ENCODE results near the gene MAML3.
"Not testable (repeated sequence)": the region's sequence is repeated elsewhere in the genome, so short reads cannot be mapped to it uniquely, and the experiment has no call there.

The MAML3 gene

GRCh38 chr4:139961344-139961946 lies 192.5 kb downstream of the MAML3 start:
- DNase-seq (ENCODE audit: low spot score): no peak

GRCh38 chr4:139959396-139959795 lies 194.6 kb downstream of the MAML3 start:
- no peak for DNase-seq (ENCODE audit: low spot score)

GRCh38 chr4:139958739-139959098 lies 195.3 kb downstream of the MAML3 start:
- DNase-seq (ENCODE audit: low spot score): no peak

- DNase-seq (ENCODE audit: low spot score): no peak
Measured at GRCh38 chr4:139957986-139958738, 195.8 kb downstream of the MAML3 start.

GRCh38 chr4:139957065-139957464 lies 196.9 kb downstream of the MAML3 start:
- no peak for DNase-seq (ENCODE audit: low spot score)

GRCh38 chr4:139956507-139957017 lies 197.4 kb downstream of the MAML3 start:
- no peak for DNase-seq (ENCODE audit: low spot score)

GRCh38 chr4:139955600-139955999 lies 198.4 kb downstream of the MAML3 start:
- DNase-seq (ENCODE audit: low spot score): no peak

- DNase-seq (ENCODE audit: low spot score): no peak
Measured at GRCh38 chr4:139954512-139954911, 199.5 kb downstream of the MAML3 start.

GRCh38 chr4:139951021-139951420 lies 203.0 kb downstream of the MAML3 start:
- DNase-seq (ENCODE audit: low spot score): no peak

- no peak for DNase-seq (ENCODE audit: low spot score)
Measured at GRCh38 chr4:139950568-139950967, 203.4 kb downstream of the MAML3 start.

- not testable (repeated sequence) for DNase-seq (ENCODE audit: low spot score)
Measured at GRCh38 chr4:139944916-139945315, 209.1 kb downstream of the MAML3 start.

GRCh38 chr4:139943277-139943676 lies 210.7 kb downstream of the MAML3 start:
- DNase-seq (ENCODE audit: low spot score): peak; percentile 48

GRCh38 chr4:139942241-139942640 lies 211.7 kb downstream of the MAML3 start:
- DNase-seq (ENCODE audit: low spot score): no peak

GRCh38 chr4:139940600-139940999 lies 213.4 kb downstream of the MAML3 start:
- DNase-seq (ENCODE audit: low spot score): no peak

- DNase-seq (ENCODE audit: low spot score): no peak
Measured at GRCh38 chr4:139938414-139938813, 215.6 kb downstream of the MAML3 start.

- DNase-seq (ENCODE audit: low spot score): no peak
Measured at GRCh38 chr4:139935911-139936310, 218.1 kb downstream of the MAML3 start.

- no peak for DNase-seq (ENCODE audit: low spot score)
Measured at GRCh38 chr4:139934708-139935195, 219.2 kb downstream of the MAML3 start.

GRCh38 chr4:139934057-139934707 lies 219.8 kb downstream of the MAML3 start:
- DNase-seq (ENCODE audit: low spot score): no peak

GRCh38 chr4:139933541-139933940 lies 220.4 kb downstream of the MAML3 start:
- DNase-seq (ENCODE audit: low spot score): no peak

- no peak for DNase-seq (ENCODE audit: low spot score)
Measured at GRCh38 chr4:139933104-139933503, 220.9 kb downstream of the MAML3 start.

- DNase-seq (ENCODE audit: low spot score): no peak
Measured at GRCh38 chr4:139924782-139925181, 229.2 kb downstream of the MAML3 start.

- no peak for DNase-seq (ENCODE audit: low spot score)
Measured at GRCh38 chr4:139922406-139923024, 231.5 kb downstream of the MAML3 start.
